Stimulated activated CD4-positive, alpha-beta T cell treated with anti-CD3 and anti-CD28 coated beads, Interleukin-4, amount 100 ng/mL, for 1 hour (primary cell): ENCODE results near the gene OLFM2.
A peak's percentile ranks its signal among the peaks of the same experiment; 100 is the strongest.
"Not testable (repeated sequence)": the region's sequence is repeated elsewhere in the genome, so short reads cannot be mapped to it uniquely, and the experiment has no call there.

Source experiments
- DNase-seq: peaks from one replicate; pipeline ENCODE4 v3.0.0-alpha.2; 2020

The OLFM2 gene

GRCh38 chr19:9857920-9858746, 78.2 kb downstream of the OLFM2 start:
- DNase-seq = no peak

- no peak for DNase-seq
Observed at GRCh38 chr19:9857076-9857721, 79.1 kb downstream of the OLFM2 start.

GRCh38 chr19:9856609-9857008, 79.7 kb downstream of the OLFM2 start:
- DNase-seq = no peak

- no peak for DNase-seq
Observed at GRCh38 chr19:9854282-9854846, 82.0 kb downstream of the OLFM2 start.

GRCh38 chr19:9850235-9850959, 85.9 kb downstream of the OLFM2 start:
- DNase-seq = no peak

DNA sequence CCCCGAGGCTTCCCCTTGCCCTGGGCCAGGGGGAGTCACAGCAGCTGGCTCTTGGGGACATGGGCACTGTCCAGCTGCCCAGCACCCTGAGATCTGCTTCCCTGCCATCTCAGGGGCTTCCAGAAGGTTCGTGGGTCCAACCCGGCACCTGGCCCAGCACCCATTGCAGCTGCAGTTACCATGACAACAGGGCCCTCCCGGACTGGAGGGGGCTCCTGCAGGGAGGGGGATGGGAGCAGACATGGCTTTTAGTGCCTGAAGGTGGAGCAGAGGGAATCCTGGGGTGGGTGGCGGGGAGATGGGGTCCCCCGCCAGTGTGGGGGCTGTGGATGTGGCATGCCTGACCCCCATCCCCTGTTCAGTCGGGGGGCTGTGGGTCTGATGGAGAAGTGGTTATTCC, 86.5 kb downstream of the OLFM2 start:
- DNase-seq = no peak

DNA sequence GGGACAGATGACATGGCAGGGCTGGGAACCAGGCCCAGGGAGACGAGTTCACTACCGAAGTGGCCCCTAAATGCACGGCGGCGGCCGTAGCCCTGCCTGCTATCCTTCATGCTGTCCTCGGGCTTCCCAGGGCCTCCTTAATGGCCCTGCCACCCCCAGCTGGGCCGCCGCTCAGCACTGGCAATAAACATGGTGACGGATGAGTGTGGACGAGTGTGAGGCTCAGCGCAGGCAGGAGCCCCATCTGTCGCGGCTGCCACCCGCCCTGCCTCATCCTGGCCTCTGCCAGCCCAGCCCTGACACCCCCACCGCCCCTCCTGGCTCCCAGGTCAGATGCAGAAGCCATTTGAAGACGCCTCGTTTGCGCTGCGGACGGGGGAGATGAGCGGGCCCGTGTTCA, 87.6 kb downstream of the OLFM2 start:
- DNase-seq = no peak

DNA sequence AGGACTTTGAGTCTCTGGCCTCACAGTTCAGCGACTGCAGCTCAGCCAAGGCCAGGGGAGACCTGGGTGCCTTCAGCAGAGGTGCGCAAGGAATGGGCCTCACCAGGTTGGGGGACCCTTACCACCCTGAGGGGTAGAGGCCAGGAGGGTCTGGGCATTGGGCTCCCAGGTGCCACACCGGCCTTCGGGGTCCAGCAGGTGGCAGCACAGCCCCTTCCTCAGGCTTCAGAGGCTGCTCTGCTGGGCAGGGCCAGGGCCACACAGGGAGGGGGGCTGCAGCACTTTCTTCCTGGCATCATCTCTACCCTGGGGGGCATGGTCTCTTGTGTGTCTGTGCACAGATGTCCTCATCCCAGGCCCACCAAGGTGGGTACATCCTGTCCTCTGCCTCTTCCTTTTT, 88.3 kb downstream of the OLFM2 start:
- peak; percentile 45 for DNase-seq

DNA sequence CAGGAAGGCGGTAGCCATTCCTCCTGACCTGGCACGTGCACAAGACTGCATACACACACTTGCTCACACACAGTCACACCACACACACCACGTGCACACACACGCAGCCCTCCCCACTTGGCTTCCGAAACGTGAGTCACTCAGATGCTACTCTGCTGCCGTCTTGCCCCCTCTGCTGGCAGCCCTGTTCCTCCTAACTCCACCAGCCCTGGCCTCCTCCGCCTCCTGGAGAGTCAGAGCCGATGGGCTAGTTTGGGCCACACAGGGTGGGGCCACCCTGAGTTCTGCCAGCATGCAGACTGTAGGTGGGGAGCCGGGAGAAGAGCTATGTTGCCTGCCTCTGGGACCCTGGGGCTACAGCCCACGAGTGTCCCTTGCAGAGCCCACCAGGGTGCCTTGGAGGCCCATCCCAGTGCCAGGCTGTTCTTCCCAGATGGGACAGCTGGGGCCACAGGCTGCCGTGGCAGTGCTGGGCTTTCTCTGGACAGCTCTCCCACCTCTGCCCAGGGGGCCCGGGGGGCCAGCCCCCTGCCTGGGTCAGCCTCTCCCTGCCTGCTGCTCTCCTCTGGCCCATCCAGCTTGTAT, 89.1 kb downstream of the OLFM2 start:
- peak; percentile 59 for DNase-seq

- DNase-seq = not testable (repeated sequence)
Observed at GRCh38 chr19:9843626-9844273, 92.6 kb downstream of the OLFM2 start.

- DNase-seq = no peak
Observed at GRCh38 chr19:9842834-9843625, 93.3 kb downstream of the OLFM2 start.

- no peak for DNase-seq
Observed at GRCh38 chr19:9839415-9839814, 96.9 kb downstream of the OLFM2 start.

- DNase-seq = no peak
Observed at GRCh38 chr19:9838324-9838723, 98.0 kb downstream of the OLFM2 start.

- no peak for DNase-seq
Observed at GRCh38 chr19:9836021-9836420, 100.3 kb downstream of the OLFM2 start.

GRCh38 chr19:9835507-9835949, 100.8 kb downstream of the OLFM2 start:
- DNase-seq = no peak

DNA sequence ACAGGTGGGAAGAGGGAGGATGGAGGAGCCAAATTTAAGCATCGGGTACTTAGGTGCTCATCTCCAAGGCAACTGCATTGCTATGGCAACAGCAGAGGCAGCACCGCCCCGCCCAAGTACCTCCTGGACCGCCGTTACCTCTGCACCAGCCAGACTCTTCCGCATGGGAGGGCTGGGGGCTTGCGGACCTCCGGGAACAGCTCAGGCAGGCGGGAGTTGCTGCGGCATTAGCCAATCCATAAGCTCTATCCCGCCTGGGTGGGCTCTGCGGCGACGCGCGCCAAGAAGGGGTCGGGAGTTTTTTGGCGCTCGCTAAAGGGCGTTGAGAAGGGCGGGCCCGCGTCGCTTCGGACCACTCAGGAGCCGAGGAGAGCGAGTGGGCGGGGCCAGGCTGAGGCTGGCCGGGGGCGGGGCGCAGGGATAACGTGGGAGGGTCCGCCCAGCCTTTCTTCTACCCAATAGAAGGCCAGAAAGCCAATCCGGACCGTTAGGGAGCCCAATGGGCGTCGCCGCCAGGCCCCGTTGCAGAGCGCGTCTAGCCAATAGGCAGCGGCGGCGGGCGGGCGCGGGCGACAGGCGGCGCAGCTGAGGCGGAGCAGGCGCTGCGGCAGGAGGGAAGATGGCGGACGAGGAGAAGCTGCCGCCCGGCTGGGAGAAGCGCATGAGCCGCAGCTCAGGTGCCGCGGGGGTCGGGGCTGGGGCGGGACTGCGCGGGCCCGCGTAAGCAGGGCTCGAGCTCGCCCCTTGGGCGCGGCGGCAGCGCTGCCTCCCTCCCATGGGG, 101.4 kb downstream of the OLFM2 start, which contains the start of gene PIN1:
TSS of gene PIN1 (plus strand) at position 593 of the 781 bp plus-strand sequence. CDS start at position 620, 27 bp downstream.
- DNase-seq = peak; percentile 99

GRCh38 chr19:9834307-9834725, 102.0 kb downstream of the OLFM2 start:
- no peak for DNase-seq

- DNase-seq = no peak
Observed at GRCh38 chr19:9828551-9829063, 107.7 kb downstream of the OLFM2 start.

GRCh38 chr19:9827289-9828238, 108.8 kb downstream of the OLFM2 start, which contains the start of gene UBL5:
UBL5 (plus strand) TSS chr19:9827918; CDS start chr19:9828338, 420 bp downstream.
- peak; percentile 86 for DNase-seq
